ENCODE results near the gene CD302.

- TF ChIP-seq CTCF (IDR thresholded peaks at IDR 0.05) (no peak), POLR2A (IDR thresholded peaks at IDR 0.05) (no peak)
These were observed 10.0 kb upstream of the CD302 start for GRCh38 chr2:159808032-159808425.

Data from testis (tissue), 2 donors.